MM.1S (cell line): ENCODE data around the gene LRRC25.

Experiments
- EZH2 ChIP-seq: fragments of 300-600 bp; sonication (generic); optimal IDR thresholded peaks from 2 replicates; pipeline ENCODE3; 2017; ENCODE audit warnings: low read depth, mild to moderate bottlenecking, antibody characterized with exemption, low read length, mixed read lengths
- EZH2phosphoT487 ChIP-seq: fragments of 300-600 bp; sonication (generic); IDR thresholded peaks from 2 replicates; pipeline ENCODE4 v1.6.1; 2018; ENCODE audit warnings: antibody characterized with exemption, low read length

GRCh38 chr19:18379803-18380747, 17.3 kb downstream of the LRRC25 start:
- TF ChIP-seq EZH2 (no peak), EZH2phosphoT487 (no peak)
